Measurements from ENCODE around the gene VSIG4.

Gene VSIG4

DNA sequence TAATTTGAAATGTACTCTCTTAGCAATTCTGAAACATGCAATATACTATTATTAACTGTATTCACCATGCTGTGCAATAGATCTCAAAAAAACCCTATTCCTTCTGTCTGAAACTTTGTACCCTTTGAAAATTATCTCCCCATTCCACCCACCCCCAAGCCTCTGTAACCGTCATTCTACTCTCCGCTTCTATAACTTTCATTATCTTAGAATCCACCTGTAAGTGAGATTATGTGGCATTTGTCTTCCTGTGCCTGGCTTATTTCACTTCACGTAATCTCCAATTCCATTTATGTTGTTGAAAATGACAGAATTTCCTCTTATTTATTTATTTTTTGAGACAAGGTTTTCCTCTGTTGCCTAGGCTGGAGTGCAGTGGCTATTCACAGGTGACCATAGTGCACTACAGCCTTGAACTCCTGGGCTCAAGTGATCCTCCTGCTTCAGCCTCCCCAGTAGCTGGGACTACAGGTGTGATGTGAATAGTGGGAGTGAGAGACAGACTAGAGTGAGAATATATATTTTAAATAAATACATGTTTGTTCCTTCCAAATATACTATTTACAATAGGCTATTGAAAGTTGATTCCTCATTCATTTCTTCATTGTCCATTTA, 30.5 kb downstream of the VSIG4 start:
- DNase-seq (ENCODE audit: low read depth in 1 of 2, low spot score in 1 of 2): no peak

DNA sequence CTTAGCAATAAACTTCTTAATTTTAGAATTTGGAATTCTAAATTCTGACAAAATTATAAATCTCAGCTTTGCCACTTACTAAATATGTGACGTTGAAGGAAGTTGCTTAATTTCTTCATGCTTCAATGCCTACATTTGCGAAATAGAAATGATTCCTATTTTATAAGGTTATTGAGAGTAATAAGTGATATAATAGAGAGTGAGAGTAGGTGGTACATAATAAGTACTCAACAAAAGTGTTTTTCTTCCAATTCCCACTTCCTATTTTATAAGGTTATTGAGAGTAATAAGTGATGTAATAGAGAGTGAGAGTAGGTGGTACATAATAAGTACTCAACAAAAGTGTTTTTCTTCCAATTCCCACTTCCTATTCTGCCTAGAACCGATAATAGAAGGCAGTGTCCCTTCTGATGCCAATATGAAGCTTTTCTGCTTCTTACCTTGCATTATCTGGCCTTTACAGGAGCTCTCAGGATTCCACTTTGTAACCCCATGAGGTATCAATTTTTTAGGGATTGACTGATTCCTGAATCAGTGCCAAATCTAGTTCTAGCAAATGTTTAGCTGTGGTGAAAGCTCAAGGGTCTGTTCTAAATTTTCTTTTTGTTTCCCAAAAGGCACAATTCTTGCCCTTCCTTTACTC, 31.4 kb downstream of the VSIG4 start:
- no peak for DNase-seq (ENCODE audit: low read depth in 1 of 2, low spot score in 1 of 2)

DNA sequence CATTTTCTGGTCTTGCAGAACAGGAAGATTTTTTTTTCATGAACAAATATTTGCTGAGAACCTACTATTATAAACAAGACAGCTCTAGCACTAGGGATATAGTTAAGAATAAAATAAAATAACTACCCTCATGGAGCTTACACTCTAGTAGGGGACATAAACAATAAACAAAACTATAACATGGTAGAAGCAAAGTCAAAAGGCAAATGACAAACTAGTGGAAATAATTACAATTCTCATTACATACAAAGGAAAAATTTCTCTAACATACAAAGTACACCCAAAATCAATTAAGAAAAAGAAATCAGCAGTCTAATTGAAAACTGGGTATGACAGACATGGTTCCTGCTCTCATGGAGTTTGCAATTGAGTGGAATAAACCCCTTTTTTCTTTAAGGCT, 32.0 kb downstream of the VSIG4 start:
- DNase-seq (ENCODE audit: low read depth in 1 of 2, low spot score in 1 of 2): no peak

DNA sequence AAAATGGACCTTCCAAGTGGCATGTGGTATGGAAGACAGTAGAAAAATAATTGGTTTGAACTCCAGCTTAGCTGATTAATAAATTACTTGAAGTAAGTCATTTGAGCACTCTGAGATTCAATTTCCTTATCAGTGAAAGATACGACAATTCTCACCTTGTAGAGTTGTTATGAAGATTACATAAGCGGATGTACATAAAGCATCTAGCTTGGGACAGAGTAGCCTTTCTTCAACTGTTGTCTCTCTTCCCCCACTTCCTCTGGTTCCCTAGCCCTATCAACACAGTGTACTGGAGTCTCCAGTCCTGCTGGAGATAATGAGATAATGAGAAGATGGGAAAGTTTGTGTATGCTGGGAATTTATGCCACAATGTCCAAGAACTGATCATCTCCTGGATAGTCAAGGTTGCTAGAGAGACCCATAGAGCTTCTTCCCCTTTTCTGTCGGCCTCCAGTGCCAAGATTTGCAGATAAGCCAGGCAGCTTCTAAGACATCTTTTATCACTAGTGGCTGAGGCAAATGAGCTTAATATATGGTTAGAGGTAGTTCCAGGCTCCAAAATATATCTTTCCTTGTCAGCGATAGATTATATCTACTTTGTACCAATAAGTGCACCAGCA, 33.9 kb downstream of the VSIG4 start:
- DNase-seq (ENCODE audit: low read depth in 1 of 2, low spot score in 1 of 2): no peak

DNA sequence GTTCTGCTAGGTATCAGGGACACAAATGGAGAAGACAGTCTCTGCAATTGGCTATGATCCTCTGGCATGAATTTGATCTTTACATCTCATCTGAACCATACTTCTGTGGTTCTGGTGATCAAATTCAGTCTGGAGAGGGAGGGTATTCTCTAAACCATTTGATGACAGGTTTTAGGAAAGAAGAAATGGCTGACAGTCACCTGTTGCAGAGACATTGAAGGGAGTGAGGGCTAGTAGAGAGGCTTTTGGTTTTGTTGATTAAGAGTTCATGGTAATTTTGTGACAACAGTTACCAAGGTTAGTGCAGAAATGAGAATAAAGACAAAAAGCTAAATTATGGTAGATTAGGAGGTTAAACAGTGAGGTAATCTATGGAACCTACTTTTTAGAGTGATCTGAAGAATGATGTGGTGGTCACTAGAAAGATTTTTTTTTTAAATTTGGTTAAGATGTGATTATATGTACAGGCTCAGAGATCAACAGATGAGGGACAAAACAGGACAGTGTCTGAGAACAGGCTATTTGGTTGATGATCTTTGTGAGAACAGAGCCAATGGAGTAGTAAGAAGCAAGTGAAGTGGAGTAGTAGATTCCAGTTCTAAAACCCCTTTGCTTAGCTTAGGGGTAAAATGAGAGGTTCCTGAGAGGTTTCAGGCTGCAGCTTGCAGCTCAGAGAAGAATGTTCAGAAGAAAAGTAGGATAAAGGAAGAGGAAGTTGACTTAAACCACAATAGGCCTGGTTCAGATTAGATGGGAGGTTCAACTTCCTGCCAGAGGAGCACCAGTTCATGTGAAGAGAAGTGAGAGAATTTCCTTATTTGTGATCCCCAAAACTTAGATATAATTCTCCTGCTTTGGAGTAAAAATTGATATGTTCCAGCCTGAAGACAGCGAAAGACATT, 34.7 kb downstream of the VSIG4 start:
- no peak for DNase-seq (ENCODE audit: low read depth in 1 of 2, low spot score in 1 of 2)

DNA sequence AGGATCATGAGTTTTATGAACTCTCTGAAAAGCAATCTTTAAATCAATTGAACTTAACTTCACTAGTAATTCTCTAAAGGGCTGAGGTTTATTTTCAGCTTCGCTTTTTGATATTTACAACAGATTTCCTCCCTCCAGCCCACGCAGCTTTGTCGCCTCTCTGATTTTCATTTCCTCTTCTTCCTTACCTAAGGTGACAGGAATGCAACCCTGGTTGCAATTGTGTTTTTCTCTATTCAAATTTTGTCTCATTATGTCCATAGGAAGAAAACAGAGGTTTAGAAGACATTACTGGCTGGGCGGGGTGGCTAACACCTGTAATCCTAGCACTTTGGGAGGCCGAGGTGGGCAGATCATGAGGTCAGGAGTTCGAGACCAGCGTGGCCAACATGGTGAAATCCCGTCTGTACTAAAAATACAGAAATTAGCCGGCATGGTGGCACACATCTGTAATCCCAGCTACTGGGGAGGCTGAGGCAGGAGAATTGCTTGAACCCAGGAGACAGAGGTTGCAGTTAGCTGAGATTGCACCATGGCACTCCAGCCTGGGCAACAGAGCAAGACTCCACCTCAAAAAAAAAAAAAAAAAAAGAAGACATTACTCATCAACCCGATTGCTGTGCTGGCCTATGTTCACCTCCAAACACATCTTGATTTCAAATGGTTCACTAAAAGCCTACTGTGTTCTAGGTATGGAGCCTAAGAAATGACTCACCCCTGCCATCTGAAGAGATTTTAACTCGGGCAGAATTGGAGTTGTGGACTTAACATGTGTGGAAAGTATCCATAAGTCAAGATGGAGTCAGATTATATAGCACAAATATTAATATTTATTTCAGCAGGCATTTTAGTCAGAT, 36.8 kb downstream of the VSIG4 start:
- no peak for DNase-seq (ENCODE audit: low read depth in 1 of 2, low spot score in 1 of 2)

DNA sequence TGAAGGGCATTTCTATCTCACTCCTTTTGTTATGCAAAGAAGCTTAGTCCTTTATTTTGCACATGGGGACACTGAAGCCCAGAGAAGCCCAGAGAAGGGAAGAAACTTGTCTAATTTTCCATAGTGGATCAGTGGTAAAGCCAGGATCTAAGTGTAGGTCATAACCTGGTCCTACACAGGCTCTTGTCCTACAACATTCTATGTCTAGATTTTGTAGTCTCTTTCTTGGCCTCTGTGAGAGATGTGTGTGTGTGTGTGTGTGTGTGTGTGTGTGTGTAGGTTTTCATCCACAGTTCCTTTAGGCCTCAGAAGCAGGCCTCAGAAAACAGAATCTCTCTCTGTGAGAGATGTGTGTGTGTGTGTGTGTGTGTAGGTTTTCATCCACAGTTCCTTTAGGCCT, 38.3 kb downstream of the VSIG4 start:
- no peak for DNase-seq (ENCODE audit: low read depth in 1 of 2, low spot score in 1 of 2)

DNA sequence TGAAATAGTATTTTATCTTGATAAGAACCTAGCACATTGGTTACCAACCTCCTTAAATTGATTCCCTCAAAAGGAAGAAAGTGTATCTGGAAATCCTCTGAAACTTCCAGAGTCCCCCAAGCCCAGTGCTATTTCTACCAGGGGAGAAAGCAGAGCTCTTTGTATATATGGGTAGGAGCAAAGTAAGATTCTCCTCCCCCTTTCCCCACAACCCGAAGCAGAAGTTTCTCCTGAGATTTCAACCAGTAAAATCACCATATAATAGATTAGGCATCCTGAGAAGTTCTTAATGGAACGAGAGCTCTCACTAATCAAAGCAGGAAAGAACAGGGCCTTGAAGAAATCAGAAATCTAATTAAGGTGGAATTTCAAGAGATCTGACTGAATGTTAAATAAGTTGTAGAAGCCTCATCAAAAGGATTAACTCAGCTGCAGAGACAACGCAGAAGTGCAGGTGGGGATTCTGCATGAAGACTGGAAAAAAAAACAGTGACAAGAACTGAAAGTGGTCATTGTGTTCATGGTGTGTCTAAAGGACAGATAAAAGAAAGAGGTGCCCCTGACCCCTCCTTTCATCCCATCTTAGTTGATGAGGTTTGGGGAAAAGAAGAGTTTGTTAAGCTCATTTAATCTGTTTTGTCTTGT, 39.1 kb downstream of the VSIG4 start:
- DNase-seq (ENCODE audit: low read depth in 1 of 2, low spot score in 1 of 2): no peak

DNA sequence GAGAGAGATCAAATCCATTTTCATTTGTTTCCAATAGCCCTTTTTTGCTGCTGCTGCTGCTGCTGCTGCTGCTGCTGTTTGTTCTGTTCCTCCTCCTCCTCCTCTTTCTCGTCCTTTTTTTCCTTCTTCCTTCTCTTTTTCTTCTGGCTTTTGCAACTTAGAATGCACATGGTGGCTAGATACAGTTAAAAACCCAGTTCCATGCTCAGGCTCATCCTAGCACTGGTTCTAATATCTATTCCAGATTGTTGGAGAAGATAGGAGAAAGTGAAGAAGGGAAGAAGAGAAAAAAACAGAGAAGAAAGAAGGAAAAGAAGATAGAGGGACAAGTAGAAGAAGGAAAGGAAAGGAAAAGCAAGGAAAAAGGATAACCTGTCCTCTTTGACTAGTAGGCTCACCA, 39.7 kb downstream of the VSIG4 start:
- DNase-seq (ENCODE audit: low read depth in 1 of 2, low spot score in 1 of 2): no peak

DNA sequence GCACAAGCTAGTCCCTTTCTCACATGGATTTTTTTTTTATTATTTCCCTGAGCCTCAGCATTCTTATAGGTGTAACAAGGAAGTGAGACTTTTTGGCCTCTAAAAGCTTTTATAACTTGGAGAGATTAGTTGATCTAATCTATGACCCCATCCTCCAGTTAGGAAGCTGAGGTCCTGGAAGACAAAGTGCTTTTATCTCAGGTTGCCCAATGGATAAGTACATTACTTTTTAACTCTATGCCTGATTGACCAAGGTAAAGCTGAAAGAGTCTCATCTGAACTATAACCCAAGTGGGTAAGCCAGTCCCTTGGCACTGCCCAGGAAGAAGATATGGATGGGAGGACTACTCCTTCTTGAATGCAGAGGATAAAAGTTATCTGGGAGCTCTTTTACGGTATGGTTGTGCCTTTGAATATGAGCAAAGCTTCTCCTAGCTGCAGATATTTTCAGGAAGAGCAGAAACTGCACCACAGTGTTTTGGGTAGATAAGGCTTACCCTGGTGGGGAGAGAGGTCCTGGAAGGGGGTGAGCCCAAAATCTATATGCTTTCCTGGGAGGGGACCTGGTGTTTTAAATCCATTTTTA, 40.2 kb downstream of the VSIG4 start:
- no peak for DNase-seq (ENCODE audit: low read depth in 1 of 2, low spot score in 1 of 2)

DNA sequence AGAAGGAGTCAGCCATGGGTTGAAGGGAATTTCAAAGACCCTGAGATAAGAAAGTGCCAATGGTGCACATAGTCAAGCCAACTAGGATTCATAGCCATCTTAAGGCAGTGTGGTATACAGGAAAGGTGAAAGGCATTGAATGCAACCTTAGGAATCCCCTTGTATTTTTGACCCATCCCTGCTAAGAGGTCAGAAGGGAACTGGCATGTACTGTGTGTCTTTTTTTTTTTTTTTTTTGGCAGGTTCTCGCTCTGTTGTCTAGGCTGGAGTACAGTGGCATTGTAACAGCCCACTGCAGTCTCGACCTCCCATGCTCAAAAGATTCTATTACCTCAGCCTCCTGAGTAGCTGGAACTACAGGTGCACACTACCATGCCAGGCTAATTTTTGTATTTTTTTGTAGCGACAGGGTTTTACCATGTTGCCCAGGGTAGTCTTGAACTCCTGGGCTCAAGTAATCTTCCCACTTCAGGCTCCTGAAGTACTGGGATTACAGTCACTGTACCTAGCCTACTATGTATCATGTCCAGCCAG, 40.8 kb downstream of the VSIG4 start:
- no peak for DNase-seq (ENCODE audit: low read depth in 1 of 2, low spot score in 1 of 2)

DNA sequence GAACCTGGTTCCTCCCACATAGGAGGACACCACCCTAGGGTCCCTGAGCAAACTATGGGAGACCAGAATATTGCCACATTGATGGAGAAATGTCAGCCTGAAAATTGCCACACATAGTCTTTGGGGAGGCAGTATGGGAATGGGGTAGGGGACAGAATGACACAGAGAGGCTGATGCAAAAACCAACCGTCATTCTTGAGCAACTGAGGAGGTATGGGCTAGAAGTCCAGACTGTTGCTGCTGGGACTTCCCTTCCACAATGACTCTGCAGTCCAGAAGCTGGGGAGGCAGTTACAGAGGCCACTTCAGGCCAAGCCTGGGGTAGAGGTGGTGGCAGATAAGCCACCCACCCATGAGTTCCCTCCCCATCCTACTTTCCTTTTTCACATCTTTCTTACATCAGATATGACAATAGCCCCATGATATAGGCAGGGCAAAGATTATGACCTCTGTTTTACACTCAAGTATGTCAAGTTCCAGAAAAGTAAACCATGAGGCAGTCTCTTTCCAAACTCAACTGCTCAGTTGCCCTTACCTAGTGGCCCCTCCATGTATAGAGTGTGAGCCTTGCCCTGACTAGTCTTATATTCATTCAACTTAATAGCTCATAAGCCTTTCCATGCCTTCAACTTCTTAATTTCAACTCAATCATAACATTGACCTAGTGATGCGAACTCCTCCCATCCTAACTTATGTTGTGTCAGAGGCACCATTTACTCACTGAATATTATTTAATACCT, 41.7 kb downstream of the VSIG4 start:
- DNase-seq (ENCODE audit: low read depth in 1 of 2, low spot score in 1 of 2): no peak

DNA sequence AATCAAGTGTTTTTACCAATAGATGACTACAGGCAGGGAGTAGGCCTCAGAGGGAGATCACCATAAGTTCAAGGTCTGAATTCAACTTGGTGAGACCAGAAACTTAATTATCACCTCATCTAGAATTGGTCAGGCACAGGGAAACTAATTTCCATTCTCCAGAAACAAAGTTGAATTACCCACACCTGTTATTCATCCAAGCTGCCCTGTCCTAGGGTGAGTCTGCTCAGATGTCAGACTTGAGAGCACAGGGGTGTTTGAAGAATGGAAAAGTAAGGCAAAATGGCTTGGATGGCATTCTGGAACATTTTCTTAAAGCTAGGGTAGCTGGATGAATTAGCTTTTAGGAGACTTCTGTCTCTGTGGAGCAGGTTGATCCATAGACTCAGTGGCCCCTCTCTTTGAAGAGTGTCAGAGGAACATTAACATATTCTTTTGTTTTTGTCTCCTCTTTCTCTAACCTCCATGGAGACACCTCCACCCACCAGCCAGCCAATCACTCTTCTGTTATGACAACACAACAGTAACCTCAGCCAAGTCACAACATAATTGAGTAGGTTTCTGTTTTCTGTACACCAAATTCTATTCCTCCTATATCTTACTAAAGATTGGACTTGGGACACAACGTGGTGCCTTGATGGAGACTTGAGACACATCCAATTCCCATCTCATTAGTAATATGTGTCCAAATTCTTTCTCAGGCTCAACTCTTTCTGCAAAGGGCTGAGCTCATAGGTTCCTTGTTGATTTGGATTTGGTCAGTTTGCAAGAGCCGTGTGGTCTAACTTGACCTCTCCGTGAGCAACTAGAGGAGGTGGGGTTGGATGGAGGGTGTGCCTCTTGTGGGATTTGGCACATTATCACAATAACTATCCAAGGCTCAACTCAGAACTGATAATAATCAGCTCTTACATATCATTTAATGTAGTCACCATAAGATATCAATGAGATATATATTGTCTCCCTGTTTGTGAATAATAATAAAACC, 45.1 kb downstream of the VSIG4 start:
- no peak for DNase-seq (ENCODE audit: low read depth in 1 of 2, low spot score in 1 of 2)

DNA sequence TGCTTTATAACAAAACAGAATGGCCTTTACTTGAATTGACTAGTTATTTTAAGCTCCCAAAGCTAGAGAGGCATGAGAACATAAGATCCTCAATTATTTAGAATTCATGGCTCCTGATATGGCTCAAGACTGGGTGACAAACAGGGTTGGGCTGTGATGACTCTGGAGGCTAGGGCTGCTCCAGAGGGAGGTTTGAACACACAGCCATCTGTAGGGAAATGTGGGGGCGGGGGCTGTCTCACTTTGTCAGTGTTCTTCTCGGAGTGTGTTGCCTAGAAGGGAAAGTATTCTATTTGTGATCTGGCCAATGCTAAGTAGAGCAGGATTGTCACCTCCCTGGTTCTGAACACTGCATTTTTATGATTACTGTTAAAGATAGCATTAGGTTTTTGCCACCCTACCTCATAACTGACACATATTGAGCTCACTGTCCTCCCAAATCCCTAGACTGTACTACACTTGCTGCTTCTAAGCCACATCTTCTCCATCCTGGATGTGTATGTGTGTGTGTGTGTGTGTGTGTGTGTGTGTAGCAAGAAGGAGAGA, 45.9 kb downstream of the VSIG4 start:
- DNase-seq (ENCODE audit: low read depth in 1 of 2, low spot score in 1 of 2): no peak

DNA sequence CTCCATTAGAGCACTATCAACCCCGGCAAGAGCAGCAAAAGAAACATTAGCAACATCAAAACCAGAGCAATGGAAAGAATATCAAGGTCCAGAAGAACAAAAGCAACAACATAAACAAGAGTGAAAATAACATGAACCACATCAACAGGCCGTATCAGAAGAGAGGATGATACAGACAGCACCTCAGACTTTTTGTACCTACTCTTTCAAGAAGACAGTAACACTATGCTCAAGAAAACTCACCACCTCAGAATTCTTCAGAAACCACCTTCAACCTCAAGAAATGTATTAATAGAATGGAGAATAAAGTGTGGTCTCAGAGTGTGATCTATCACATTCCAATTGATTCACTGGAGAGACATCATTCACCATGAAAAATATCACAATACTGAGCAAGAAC, 46.5 kb downstream of the VSIG4 start:
- no peak for DNase-seq (ENCODE audit: low read depth in 1 of 2, low spot score in 1 of 2)

DNA sequence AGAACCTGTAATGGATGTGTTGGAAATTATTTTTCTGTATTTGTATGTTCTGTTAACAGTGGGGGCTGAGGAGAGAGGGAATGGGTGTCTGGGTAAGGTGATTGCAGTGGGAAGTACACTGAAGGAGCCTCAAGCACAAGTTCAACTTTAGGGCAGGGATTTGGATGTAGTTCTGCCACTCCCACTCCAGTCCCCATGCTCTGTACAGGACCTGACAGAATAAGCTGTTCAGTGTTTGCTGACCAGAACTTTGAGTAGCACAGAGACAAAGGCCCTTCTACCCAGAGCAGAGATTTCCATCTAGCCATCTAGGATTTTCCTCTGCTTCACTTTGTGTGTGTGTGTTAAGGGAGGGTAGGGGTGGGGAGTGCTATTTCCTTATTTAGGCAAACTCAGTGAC, 49.2 kb downstream of the VSIG4 start:
- no peak for DNase-seq (ENCODE audit: low read depth in 1 of 2, low spot score in 1 of 2)

DNA sequence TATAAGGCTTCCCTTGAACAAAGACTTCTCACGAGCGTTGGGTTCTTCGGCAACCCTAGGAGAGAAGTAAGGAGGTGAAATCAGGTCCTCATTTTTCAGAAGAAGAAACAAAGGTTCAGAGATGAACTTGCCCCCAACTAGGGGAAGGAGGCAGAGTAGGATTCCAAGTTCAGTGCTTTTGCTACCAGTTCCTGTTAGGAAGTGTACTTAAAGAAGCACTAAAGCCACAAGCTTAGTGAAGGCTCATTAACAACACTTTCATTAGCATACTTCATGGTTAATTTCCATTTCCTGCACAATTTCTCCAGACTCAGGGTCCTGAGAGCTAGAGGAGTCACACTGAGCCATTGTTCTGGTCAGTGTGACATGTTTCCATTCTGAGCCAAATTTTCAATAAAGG, 52.1 kb downstream of the VSIG4 start:
- no peak for DNase-seq (ENCODE audit: low read depth in 1 of 2, low spot score in 1 of 2)
